Bone marrow (tissue), 2 donors: ENCODE results near the gene FGF18.

Source experiments
- DNase-seq, 2 donors: peaks; one replicate each; lab custom pipeline; 2025; lab: John Stamatoyannopoulos, UW

The FGF18 gene

DNA sequence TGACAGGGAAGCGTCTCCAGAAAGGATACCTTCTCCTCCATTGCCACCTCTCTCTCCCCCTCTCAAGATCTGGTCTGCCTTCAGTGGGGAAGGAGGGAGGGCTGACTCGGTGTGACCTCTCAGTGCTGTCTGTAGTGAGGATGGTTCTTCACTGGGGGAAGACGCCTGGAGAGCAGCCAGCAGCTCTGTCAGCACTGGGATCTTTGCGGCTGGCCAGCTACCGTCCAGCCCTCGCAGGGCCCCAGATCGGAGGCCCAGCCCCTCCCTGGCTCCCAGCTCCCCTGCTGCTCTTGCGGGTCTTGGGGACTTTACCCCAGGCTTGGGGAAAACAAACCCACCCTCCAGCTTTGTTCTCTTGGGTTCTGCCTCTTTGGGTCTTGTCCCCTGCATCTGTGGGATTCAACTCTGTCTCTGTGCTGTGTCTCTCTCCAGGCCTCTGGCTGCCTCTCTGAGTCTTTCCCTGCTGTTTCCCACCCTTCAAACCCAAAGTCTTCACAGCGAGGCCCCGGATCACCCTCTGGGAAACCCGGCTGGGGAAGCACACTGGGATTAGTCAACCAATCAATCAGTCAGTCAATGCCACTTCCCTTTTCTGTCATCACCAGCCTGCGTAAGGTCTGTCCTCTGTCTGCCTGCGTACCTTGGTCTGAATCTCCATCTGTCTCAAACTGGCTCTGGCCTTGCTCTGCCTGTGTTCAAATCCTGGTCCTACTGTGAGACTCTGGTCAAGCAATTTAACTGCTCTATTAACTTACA lies 23.0 kb downstream of the FGF18 start:
- DNase-seq: no peak

DNA sequence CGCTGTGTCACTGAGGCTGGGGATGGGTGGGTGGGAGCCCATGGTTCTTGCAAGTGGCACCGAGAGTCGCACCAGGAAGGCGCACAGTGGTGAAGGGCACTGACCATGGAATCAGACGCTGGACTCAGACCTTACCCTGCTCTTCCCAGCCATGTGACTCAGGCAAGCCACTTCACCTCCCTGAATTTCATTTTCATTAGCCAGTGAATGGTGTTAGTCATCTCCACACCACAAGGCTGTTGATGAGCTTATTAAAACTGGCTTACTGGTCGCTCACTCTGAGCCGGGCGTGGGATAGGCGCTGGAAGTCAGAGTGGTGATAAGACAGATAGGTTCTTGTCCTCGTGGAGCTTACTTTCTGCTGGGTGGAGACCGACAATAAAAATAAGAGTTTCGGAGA lies 25.1 kb downstream of the FGF18 start:
- DNase-seq: no peak

DNA sequence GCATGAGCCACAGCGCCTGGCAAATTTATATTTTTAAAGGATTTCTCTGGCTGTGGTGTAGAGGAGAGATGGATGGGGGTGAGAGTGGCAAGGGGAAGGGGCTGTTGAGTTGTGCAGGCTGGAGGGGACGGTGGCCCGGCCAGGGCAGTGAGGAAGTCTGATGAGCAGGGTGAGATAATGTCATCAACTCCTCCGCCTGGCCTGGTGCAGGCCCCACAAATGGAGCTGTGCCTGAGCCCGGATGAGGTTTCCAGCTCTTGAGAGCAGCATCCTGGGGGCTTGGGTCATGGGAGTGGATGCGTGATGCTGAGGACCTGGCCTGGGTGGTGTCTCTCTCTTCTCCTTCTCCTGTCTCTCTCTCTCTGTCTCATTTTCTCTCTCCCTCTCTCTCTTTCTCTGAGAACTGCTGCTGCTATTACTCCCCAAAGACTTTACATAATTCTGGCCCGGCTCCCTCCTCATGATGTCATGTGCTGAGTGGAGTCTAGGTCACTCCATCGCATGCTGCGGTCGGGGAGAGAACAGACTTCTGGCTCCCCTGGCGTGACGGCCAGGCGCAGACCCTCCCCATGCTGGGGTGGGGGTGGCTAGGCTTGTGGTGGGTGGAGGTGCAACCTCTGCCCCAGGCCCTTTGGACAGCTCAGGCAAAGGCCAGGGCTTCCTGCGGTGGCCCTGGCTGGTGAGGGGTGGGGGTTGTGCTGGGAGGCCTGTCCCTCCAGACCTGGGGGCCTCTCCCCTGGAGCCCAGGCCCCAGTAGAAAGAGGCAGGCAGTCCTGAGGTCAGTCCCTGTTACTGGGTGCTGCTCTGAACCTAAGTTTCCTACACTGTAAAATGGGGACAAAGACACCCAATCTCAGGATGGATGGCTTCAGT lies 26.4 kb downstream of the FGF18 start:
- no peak for DNase-seq

DNA sequence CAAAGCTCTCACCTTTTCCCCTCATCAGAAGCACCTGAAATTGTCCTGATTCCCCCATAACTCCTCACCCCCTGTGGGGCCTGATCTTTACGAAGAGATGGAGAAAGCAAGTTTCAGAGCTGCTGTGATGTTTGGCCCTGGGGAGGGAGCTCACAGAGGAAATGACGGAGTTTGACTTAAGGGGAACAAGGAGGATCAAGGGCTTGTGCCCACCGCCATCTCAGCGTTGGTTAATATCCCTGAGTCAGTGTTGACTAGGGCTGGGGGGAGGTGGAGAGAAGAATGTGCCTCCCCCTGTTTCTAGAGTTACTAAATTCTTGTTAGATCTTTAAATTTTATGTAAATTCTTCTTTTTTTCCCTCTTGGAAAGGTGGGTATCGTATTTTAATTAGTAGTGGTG lies 27.8 kb downstream of the FGF18 start:
- no peak for DNase-seq

DNA sequence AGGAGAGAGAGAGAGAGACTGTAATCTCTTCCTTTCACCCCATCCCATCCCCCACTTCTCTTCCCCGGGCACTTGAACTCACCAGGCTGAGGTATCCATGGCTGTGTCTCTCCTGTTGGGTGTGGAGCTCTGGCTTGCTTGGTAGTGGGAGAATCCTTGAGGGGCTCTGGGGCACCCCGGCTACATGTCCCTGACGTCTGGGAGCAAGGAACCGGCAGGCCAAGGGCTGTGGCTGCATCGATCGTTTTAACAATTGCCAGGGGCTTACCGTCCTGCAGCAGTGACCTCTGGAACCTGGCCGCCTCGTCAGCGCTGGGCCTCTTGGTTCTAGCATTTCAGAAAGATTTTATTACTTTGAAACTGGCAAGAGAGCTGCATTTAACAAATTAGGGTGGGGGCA lies 30.0 kb downstream of the FGF18 start:
- DNase-seq: no peak

DNA sequence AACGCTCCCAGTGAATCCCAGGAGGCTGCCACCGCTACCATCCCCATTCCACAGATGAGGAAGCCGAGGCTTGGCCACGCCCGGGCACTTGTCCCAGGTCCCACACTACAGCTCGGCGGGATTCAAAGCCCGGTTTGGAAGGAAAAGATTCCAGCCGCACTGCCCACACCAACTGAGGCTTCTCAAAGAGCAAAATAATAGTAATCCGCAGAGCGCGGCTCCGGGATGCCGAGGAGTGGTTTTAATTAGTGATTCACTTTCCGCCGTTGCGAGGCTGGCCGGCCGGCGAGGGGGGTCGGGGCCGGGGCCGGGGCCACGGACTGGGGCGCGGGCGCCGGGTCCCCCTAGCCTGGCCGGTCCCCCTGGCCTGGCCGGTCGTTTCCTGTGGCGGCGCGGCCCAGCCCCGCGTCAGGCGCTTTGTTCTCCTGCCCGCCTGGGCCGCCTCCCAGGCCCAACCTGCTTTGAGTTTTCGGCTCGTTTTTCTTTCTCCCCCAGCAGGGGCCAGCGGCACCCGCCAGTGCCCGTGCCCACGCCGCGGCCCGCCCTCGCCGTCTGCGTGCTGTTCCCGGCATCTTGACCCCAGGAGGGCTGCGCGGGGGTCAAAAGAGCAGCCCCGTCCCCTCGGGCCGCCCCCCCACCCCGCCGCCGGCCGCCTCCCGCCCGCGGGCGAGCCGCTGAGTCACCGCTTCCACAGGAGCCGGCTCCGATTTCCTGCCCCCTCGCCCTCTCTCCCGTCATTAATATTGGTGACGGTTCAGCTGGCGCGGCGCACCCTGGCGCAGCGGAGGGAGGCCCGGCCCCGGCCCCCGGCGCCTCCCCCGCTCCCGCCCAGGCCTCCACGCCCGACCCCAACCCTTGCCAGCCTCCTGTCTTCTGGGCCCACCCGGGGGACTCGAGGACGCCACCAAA lies 31.2 kb downstream of the FGF18 start:
- peak; percentile 4 to 29 for DNase-seq

DNA sequence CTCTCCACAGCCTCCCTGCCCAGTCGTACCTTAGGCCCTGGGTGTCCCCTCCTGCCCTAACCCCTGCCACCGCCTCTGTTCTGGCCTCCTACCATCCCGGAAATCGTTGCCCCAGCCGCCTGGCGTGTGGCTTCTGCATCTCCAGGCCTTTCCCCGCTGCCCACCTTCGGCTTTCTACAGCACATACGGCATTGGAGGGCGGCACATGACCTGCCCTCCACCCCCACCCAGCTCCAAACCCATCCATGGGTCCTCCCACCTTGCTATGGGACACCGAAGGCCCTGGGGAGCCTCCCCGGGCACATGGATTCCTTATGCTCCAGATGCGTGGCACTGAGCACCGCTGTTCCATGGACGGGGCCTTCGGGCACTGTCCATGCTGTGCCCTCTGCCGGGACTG lies 32.0 kb downstream of the FGF18 start:
- DNase-seq: no peak

DNA sequence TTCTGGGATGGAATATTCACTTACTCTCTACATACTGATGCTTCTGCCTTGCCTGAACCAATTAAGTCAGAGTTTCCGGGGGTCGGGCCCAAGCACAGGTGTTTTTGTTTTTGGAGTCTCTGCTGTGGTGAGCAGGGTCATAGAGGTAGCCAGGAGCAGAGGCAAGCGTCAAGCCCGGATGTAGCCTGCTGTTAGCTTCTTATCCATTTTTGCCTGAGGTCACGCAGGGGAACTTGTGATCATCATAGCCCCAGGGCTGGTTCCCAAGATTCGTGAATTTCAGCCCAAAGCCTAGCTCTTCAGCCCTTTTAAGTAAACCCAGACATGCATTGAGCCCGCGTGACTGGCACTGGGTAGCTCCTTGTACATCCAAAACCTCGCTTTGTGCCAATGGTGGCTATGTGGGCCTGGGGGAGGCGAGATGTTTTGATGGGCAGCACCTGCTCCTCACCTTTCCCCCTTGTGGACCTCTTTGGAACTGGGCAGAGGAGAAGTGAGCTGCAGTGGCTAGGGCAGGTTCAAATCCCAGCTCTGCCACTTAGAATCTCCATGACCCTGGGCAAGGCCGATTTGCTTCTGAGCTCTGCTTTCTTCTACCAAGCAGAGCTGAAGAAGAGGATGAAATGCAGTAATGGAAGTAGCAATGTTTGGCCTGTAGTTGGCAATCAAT lies 33.7 kb downstream of the FGF18 start:
- DNase-seq: no peak

DNA sequence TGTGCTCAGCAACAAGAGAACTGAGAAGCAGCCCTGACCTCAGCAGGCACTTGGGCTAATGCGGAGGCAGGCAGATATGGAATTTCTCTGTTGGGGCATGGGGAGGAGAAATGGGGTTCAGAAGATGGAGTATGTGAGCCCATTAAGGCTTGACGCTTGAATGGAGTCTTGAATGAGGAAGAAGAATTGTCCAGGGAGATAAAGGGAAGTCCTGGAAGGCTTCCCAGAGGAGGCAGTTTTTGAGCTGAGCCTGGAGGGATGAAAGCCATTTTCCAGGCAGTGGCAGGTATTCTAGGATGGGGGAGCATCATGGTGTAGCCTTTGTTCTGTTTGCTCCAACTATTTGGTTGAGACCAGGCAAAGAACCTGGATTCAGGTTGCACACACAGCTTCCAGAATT lies 34.5 kb downstream of the FGF18 start:
- no peak for DNase-seq

DNA sequence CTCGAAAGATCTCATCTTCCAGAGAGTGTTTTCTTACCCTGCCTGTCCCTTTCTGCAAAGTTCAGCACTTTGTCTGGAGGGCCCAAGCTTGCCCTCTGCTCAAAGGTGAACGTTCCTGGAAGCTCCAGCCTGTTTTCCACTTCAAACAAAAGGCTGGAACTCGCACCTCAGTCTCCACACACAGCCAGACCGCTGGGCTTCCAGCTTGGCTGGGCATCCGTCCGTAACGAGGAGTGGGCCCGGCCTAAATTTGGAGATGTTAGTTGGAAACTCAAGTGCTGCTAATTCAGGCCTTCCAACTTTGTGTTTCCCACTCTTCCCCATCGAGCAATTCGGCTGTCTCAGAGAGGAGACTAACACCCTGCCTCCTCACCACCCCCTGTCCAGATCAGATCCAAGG lies 35.1 kb downstream of the FGF18 start:
- DNase-seq: no peak

DNA sequence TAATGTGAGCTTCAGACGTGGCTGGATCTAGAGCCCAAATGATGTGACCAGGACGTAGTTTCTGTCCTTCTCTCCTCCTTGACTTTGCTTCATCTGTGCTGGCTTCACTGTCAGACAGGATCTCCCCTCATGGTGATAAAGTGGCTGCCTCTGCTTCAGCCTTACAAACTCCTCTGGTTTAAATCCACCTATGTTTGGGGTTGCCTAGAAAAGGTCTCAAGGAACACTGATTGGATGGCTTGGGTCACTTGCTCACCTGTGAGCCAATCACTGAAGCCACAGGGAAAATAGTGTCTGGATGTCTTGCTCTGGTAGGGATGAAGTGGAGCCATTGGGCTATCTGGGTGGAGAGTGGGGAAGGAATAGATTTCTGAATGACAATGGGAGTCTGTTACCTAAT lies 36.1 kb downstream of the FGF18 start:
- DNase-seq: no peak

DNA sequence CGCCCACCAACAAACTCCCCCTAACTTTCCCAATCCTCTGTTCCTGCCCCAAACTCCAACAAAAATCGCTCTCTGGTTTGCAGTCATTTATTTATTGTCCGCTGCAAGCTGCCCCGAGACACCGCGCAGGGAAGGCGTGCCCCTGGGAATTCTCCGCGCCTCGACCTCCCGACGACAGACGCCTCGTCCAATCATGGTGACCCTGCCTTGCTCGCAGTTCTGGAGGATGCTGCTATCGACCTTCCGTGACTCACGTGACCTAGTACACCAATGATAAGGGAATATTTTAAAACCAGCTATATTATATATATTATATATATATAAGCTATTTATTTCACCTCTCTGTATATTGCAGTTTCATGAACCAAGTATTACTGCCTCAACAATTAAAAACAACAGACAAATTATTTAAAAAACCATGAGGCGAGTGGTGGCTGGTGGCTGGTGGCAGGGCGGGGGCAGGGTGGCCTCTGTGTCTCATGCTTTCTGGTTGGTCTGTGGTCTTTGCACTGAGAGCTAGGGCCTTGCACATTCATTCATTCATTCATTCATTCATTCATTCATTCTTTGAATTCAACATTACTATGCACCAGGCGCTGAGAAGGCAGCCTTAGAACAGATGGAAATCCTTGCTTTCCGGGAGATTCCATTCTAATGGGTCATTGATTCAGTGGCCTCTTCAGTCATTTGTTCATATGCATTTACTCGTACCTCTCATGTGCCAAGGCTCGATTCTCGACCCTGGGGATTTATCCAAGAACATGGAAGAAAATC lies 37.9 kb downstream of the FGF18 start:
- DNase-seq: no peak

DNA sequence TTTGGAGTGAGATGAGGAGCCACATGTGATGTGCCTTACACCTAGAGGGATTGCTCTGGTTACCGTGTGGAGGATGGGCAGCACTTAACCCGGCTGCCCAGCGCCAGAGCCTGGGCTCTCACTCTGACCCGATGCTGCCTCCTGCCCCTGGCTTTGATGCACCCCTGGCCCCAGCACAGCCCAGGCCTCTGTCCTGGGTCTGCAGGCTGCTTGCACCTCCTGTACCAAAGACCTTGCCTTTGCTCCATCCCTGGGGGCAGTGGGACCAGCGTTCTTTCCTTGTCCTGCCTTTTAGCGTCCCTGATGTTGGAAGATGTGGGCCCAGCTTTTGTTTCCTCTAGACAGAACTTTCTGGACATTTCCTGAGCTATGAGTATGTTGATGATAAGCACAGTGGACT lies 40.4 kb downstream of the FGF18 start:
- no peak for DNase-seq

DNA sequence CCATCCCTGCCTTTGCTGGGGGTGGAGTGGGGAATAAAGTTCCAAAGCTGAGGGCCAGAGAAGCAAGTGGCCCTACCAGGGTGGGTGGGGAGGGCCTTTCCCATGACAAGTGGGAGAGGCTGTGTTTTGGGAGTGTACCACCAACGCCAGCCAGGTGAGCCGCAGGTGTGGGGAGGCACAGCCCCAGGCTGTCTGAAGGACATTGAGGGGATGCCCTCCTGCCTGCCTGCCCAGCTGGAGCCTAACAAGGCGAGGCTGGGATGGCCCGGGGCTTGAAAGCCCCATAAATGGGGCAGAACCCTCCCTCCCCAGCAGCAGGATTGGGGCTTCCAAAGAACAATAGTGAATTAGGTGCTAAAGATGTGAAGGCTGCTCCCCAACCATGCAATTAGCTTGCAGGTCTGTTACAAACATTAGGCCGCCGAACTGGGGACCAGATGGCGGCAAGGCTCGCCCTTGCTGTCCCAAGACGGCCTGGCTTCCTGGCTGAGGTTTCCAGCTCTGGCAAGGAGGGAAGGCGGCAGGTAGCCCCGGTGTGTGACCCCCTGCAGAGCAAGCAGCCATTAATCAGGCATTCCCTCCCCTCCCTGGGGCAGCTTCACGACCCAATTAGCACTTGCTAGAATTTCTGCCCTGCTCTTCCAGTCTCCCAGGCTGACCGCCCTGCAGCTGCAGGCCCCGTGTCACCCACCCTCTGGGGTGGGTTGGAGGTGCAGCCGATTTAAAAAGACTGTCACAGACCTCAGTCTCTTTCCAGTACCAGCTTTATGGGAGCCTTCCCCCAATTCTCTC lies 42.9 kb downstream of the FGF18 start:
- DNase-seq: no peak

DNA sequence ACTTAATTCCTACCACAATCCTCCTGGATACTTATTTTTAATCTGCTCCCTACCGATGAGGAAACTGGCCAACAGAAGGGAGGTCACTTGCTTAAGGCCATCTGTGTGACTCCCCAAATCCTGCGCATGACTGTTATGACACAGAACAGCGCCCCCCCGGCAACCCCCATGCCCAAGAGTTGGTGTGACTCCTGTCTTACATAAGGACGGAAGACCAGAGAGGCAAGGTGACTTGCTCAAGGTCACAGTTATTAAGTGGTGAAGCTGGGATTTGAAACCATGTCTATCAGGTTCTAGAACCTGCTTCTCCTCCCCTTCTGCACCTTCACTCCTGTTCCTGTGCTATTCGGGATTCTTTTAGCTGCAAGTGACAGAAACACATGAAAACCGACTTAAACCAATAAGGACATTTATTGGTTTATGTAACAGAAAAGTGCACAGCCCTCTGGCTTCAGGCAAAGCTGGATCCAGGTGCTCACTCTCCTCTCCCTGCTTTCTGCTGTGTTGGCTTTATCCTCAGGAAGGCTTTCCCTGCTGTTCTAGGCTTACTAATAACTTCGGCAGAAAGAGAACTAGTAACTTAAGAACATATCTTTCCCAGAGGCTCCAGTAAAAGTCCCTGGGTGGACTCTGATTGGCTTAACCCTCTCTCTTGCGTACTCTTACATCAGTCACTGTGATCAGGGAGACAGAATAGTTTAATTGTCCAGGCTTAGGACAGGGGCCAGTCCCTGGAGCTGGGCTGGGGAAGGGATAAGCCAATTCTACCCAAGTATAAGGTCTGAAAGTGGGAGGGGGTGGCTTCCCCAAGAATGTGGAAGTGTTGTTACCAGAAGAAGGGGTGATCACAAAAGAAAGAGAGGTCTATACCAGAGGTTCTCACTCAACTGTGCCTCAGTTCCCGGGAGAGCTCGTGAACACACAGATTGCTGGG lies 43.7 kb downstream of the FGF18 start:
- DNase-seq: no peak

DNA sequence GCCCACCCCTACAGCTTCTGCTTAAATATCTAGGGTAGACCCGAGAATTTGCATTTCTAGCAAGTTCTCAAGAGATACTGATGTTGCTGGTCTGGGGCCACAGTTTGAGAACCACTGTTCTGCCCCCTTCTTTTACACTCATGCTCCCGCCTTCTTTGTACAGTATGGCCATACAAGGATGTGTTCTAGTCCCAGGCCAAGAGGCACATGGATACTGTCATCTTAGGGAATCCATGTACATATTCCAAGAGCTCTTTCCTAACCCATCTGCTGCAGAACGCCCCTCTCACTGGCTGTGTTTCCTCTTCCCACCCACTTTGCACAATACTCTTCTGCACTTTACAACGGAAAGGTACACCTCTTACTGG lies 44.4 kb downstream of the FGF18 start:
- no peak for DNase-seq

DNA sequence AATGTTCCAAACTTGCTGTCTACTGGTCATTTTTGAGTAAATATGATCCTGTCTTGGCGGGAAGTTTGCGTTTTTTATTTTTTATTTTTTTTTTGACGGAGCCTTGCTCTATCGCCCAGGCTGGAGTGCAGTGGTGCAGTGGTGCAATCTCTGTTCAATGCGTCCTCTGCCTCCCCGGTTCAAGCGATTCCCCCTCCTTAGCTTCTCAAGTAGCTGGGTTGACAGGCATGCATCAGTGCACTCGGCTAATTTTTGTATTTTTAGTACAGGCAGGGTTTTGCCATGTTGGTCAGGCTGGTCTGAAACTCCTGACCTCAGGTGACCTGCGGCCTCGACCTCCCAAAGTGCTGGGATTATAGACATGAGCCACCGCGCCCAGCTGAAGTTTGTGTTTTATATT lies 45.4 kb downstream of the FGF18 start:
- DNase-seq: no peak

DNA sequence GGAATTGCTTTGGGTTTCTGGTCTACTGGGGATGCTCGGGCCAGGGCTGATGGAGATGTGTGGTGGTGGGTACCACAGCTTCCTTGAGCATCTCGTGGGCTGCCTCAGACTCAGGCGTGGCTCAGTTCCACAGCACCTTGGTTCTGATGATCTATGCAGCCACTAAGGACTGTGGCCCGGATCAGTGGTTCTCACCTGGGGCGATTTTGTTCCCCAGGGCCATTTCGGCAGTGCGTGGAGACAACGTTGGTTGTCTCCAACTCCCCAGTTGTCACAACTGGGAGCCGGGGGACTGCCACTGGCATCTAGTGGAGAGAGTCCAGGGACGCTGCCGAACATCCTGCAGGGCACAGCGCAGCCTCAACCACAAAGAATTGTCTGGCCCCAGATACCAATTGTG lies 47.7 kb downstream of the FGF18 start:
- no peak for DNase-seq

DNA sequence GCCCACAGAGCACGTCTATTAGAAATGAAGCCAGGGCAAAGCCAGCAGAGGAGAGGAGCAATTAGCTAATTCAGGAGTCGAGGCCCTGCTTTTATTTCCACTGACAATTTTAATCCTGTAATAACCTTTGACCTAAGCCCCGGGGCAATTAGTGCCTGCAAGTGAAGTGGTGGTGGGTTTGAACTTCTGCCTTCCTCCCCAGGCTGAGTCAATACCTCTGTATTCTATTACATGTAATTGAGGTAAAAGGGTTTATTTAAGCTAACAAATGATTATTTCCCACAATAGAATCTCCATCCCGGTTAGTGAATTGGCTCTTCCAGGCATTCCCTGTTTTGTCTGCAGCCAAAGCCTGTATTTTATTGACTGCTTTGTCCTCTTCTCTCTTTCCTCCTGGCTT lies 49.9 kb downstream of the FGF18 start:
- DNase-seq: no peak
